ENCODE measurements around the gene KRT7. TPM values are rescaled to one million over a fixed set of nuclear protein-coding genes. Genes with fewer than 3 reads are reported as not detected.
A peak's percentile ranks its signal among the peaks of the same experiment; 100 is the strongest.

The KRT7 gene
- total RNA-seq, 1 donor = 27.9 TPM

GRCh38 chr12:52184813-52185212 lies 48.2 kb upstream of the KRT7 start:
- Histone ChIP-seq H3K36me3 (ENCODE audit: insufficient read depth, low read length) (no peaks in the 10 kb centered on the region), H3K9me3 (ENCODE audit: low read depth, low read length) (no peaks in the 10 kb centered on the region), H4K20me1 (ENCODE audit: insufficient read depth, low read length) (no peaks in the 10 kb centered on the region), H3K27ac (ENCODE audit: low read depth, low read length) (no peak overlapping the region), H3K27me3 (ENCODE audit: insufficient read depth, low read length) (no peaks in the 10 kb centered on the region), H2AFZ (ENCODE audit: low read length) (no peak overlapping the region), H3K4me1 (ENCODE audit: insufficient read depth, low read length) (peaks cover 50% of the 10 kb centered on the region), H3K4me3 (ENCODE audit: insufficient read depth, low read length) (no peak overlapping the region), H3K4me2 (ENCODE audit: insufficient read depth, low read length) (no peak overlapping the region), H3K79me2 (ENCODE audit: insufficient read depth, low read length) (no peaks in the 10 kb centered on the region)
- DNase-seq (ENCODE audit: insufficient read length, low spot score, missing footprints) = no peak
- TF ChIP-seq, protein P1, sequence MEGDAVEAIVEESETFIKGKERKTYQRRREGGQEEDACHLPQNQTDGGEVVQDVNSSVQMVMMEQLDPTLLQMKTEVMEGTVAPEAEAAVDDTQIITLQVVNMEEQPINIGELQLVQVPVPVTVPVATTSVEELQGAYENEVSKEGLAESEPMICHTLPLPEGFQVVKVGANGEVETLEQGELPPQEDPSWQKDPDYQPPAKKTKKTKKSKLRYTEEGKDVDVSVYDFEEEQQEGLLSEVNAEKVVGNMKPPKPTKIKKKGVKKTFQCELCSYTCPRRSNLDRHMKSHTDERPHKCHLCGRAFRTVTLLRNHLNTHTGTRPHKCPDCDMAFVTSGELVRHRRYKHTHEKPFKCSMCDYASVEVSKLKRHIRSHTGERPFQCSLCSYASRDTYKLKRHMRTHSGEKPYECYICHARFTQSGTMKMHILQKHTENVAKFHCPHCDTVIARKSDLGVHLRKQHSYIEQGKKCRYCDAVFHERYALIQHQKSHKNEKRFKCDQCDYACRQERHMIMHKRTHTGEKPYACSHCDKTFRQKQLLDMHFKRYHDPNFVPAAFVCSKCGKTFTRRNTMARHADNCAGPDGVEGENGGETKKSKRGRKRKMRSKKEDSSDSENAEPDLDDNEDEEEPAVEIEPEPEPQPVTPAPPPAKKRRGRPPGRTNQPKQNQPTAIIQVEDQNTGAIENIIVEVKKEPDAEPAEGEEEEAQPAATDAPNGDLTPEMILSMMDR (IDR thresholded peaks at IDR 0.05; ENCODE audit: extremely low read depth, low read depth, low read length) = no peak

DNA sequence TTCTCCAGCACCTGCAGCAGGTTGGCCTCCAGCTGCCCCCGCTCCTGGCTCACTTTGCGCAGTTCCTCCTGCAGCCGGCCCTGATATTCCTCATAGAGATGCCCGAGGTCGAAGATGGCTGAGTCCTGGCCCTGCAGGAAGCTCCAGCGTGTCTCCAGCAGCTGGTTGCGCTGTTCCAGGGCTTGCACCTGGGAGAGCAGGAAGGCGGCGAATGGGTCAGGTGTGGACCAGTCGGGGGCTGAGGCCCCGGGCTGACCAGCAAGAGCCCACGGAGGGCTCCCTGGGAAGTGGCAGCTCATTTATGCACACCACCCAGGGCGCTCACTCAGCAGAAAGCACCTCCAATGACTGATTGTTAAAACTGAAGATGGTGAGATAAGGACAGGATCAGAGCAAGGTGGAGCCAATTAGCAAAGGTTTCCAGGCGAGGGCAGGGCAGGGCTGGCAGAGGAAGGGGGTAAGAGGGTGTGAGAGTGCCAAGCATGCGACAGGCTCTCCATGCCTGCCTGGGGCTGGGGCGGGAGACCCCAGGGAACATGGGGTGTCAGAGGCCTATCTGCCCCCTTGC lies 47.6 kb upstream of the KRT7 start:
- Histone ChIP-seq H3K9me3 (ENCODE audit: low read depth, low read length) (no peaks in the 10 kb centered on the region), H4K20me1 (ENCODE audit: insufficient read depth, low read length) (no peaks in the 10 kb centered on the region), H3K79me2 (ENCODE audit: insufficient read depth, low read length) (no peaks in the 10 kb centered on the region), H3K4me3 (ENCODE audit: insufficient read depth, low read length) (no peak overlapping the region), H3K36me3 (ENCODE audit: insufficient read depth, low read length) (no peaks in the 10 kb centered on the region), H3K27ac (ENCODE audit: low read depth, low read length) (peak overlapping the region; percentile 78), H3K27me3 (ENCODE audit: insufficient read depth, low read length) (no peaks in the 10 kb centered on the region), H3K4me2 (ENCODE audit: insufficient read depth, low read length) (no peak overlapping the region), H2AFZ (ENCODE audit: low read length) (peak overlapping the region; percentile 75), H3K4me1 (ENCODE audit: insufficient read depth, low read length) (peaks cover 57% of the 10 kb centered on the region)
- peak; percentile 27 for DNase-seq (ENCODE audit: insufficient read length, low spot score, missing footprints)
- TF ChIP-seq, protein P1 (IDR thresholded peaks at IDR 0.05; ENCODE audit: extremely low read depth, low read depth, low read length) = no peak

DNA sequence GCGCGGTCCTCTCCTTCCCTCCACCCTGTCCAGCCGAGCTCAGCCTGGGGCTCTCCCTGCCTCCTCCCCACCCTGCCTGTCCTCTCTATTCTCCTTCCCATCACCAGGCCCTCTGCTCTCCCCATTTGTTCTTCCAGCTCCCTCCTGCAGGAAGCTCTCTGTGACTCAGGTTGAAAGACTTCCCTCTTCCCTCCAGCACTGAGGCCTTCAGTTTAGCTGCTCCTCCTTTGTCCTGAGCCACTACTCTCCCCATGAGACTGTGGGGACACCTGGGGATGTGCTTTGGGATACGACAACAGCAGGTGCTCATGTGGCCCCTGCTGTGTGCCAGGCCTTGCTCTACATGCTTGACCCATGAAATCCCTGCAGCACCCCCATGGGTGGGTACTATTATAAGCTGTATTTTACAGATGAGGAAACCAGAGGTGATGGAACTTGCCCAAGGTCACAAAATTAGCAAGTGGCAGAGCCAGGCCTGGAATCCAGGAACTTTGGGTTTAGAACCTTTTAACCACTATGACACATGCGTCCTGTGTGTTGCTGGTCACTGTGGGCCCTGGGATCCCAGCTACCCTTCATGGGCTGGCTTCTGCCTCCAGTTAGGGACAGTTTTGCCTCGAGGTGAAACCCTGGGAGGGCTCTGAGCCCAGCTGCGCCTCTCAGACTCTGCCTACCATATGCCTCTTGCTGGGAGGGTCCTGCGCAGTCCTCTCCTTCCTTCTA lies 46.8 kb upstream of the KRT7 start:
- peak overlapping the region; percentile 75 for H2AFZ ChIP-seq (ENCODE audit: low read length)
- H3K27ac ChIP-seq (ENCODE audit: low read depth, low read length) = peak overlapping the region; percentile 78
- H3K4me3 ChIP-seq (ENCODE audit: insufficient read depth, low read length) = no peak overlapping the region
- TF ChIP-seq, protein P1 (IDR thresholded peaks at IDR 0.05; ENCODE audit: extremely low read depth, low read depth, low read length) = no peak
- H3K4me1 ChIP-seq (ENCODE audit: insufficient read depth, low read length) = peaks cover 58% of the 10 kb centered on the region
- H3K4me2 ChIP-seq (ENCODE audit: insufficient read depth, low read length) = peak overlapping the region; percentile 44
- H3K27me3 ChIP-seq (ENCODE audit: insufficient read depth, low read length) = no peaks in the 10 kb centered on the region
- H4K20me1 ChIP-seq (ENCODE audit: insufficient read depth, low read length) = no peaks in the 10 kb centered on the region
- H3K36me3 ChIP-seq (ENCODE audit: insufficient read depth, low read length) = no peaks in the 10 kb centered on the region
- no peaks in the 10 kb centered on the region for H3K9me3 ChIP-seq (ENCODE audit: low read depth, low read length)
- peak; percentile 97 for DNase-seq (ENCODE audit: insufficient read length, low spot score, missing footprints)
- H3K79me2 ChIP-seq (ENCODE audit: insufficient read depth, low read length) = no peaks in the 10 kb centered on the region

GRCh38 chr12:52187206-52187605 lies 45.8 kb upstream of the KRT7 start:
- Histone ChIP-seq H3K4me2 (ENCODE audit: insufficient read depth, low read length) (no peak overlapping the region), H3K9me3 (ENCODE audit: low read depth, low read length) (no peaks in the 10 kb centered on the region), H3K27me3 (ENCODE audit: insufficient read depth, low read length) (no peaks in the 10 kb centered on the region), H3K4me1 (ENCODE audit: insufficient read depth, low read length) (peaks cover 56% of the 10 kb centered on the region), H3K79me2 (ENCODE audit: insufficient read depth, low read length) (no peaks in the 10 kb centered on the region), H3K36me3 (ENCODE audit: insufficient read depth, low read length) (no peaks in the 10 kb centered on the region), H4K20me1 (ENCODE audit: insufficient read depth, low read length) (no peaks in the 10 kb centered on the region), H3K4me3 (ENCODE audit: insufficient read depth, low read length) (no peak overlapping the region), H2AFZ (ENCODE audit: low read length) (no peak overlapping the region), H3K27ac (ENCODE audit: low read depth, low read length) (peak overlapping the region; percentile 78)
- TF ChIP-seq, protein P1 (IDR thresholded peaks at IDR 0.05; ENCODE audit: extremely low read depth, low read depth, low read length) = no peak
- DNase-seq (ENCODE audit: insufficient read length, low spot score, missing footprints) = peak; percentile 63
